Measurements from ENCODE around the gene RNF180. TPM values are rescaled to one million over a fixed set of nuclear protein-coding genes. Genes with fewer than 3 reads are reported as not detected.

Gene RNF180
- total and polyA plus RNA-seq, 2 of the 8 experiments (the other 6 are each of a cell fraction or from before 2014, with no cell fraction given) = 0.39 to 2.3 TPM

DNA sequence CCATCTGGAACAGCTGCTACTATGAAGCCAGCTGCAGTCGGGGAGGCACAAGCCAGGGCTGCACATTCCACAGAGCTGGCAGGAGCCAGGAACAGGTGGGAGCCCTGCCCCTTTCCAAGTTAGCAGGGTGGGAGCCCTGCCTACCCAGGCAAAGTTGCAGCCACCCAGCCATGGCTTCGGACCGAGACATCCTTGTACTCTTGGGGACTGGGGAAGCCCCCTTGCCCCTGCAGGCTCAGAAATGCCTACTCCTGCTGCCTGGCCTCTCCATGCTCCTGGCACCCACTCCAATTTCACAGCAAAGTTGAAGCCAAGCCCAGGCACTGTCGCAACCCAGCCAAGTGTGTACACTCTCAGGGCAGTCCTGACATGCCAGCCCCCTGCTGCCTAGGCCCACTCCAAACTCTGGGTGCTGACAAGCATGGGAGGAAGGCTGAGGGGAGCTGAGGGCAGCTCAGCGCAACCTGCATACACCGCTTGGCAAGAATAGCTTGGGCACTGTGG is 165.1 kb downstream of the RNF180 start (continued):
- TF ChIP-seq BRCA1 (IDR thresholded peaks at IDR 0.05; ENCODE audit: low read depth, low read length) = no peak
- no peak for TF ChIP-seq TEAD4 (IDR thresholded peaks at IDR 0.05; ENCODE audit: low read depth, low read length)
- TF ChIP-seq CBX8 (IDR thresholded peaks at IDR 0.05; ENCODE audit: borderline replicate concordance, low read depth, low read length) = no peak
- no peak for TF ChIP-seq HDAC2 (IDR thresholded peaks at IDR 0.05; ENCODE audit: borderline replicate concordance in 1 of 2, low read depth in 2 of 2, low read length in 2 of 2)
